GM06990 (cell line): ENCODE measurements around the gene VWA2.

Source experiments
- DNase-seq: peaks from one replicate; pipeline ENCODE4 v3.0.0-alpha.2; 2011; ENCODE audit not compliant: insufficient read length; ENCODE audit errors: extremely low read depth
- H3K27me3 ChIP-seq: replicated peaks from 2 replicates; pipeline ENCODE4 v1.6.0; 2011; ENCODE audit warnings: low read length; ENCODE audit not compliant: control insufficient read depth, insufficient read depth
- H3K36me3 ChIP-seq: 2 replicates; pipeline ENCODE4 v1.5.1; 2011; ENCODE audit warnings: low read length; ENCODE audit not compliant: control insufficient read depth, insufficient read depth
- H3K4me3 ChIP-seq: replicated peaks from 2 replicates; pipeline ENCODE4 v1.5.1; 2011; ENCODE audit warnings: low read depth, mild to moderate bottlenecking, control low read depth, low read length
- TF ChIP-seq, protein P1 (sequence below): IDR thresholded peaks from 2 replicates; pipeline ENCODE4 v1.5.1; 2011; ENCODE audit warnings: low read length, control low read depth, mild to moderate bottlenecking, inconsistent platforms; ENCODE audit not compliant: insufficient read depth, poor library complexity, severe bottlenecking

The VWA2 gene

GRCh38 chr10:114259824-114260223 is 20.8 kb downstream of the VWA2 start:
- TF ChIP-seq, protein P1, sequence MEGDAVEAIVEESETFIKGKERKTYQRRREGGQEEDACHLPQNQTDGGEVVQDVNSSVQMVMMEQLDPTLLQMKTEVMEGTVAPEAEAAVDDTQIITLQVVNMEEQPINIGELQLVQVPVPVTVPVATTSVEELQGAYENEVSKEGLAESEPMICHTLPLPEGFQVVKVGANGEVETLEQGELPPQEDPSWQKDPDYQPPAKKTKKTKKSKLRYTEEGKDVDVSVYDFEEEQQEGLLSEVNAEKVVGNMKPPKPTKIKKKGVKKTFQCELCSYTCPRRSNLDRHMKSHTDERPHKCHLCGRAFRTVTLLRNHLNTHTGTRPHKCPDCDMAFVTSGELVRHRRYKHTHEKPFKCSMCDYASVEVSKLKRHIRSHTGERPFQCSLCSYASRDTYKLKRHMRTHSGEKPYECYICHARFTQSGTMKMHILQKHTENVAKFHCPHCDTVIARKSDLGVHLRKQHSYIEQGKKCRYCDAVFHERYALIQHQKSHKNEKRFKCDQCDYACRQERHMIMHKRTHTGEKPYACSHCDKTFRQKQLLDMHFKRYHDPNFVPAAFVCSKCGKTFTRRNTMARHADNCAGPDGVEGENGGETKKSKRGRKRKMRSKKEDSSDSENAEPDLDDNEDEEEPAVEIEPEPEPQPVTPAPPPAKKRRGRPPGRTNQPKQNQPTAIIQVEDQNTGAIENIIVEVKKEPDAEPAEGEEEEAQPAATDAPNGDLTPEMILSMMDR, result no peak
- no peaks in the 10 kb centered on the region for H3K27me3 ChIP-seq
- H3K36me3 ChIP-seq, result no peaks in the 10 kb centered on the region

GRCh38 chr10:114260366-114260765 is 21.3 kb downstream of the VWA2 start:
- DNase-seq, result no peak
- H3K36me3 ChIP-seq, result no peaks in the 10 kb centered on the region
- TF ChIP-seq, protein P1, result no peak
- H3K27me3 ChIP-seq, result no peaks in the 10 kb centered on the region
- no peak overlapping the region for H3K4me3 ChIP-seq

More at GRCh38 chr10:114259824-114260223, 20.8 kb downstream of the VWA2 start:
- DNase-seq, result no peak
- H3K4me3 ChIP-seq, result no peak overlapping the region

GRCh38 chr10:114261076-114261475 is 22.0 kb downstream of the VWA2 start:
- H3K27me3 ChIP-seq, result no peaks in the 10 kb centered on the region
- no peaks in the 10 kb centered on the region for H3K36me3 ChIP-seq
- H3K4me3 ChIP-seq, result no peak overlapping the region
- TF ChIP-seq, protein P1, result no peak
- DNase-seq, result no peak

GRCh38 chr10:114262496-114262895 is 23.4 kb downstream of the VWA2 start:
- DNase-seq, result no peak
- Histone ChIP-seq H3K27me3 (no peaks in the 10 kb centered on the region), H3K36me3 (no peaks in the 10 kb centered on the region), H3K4me3 (no peak overlapping the region)
- TF ChIP-seq, protein P1, result no peak

DNA sequence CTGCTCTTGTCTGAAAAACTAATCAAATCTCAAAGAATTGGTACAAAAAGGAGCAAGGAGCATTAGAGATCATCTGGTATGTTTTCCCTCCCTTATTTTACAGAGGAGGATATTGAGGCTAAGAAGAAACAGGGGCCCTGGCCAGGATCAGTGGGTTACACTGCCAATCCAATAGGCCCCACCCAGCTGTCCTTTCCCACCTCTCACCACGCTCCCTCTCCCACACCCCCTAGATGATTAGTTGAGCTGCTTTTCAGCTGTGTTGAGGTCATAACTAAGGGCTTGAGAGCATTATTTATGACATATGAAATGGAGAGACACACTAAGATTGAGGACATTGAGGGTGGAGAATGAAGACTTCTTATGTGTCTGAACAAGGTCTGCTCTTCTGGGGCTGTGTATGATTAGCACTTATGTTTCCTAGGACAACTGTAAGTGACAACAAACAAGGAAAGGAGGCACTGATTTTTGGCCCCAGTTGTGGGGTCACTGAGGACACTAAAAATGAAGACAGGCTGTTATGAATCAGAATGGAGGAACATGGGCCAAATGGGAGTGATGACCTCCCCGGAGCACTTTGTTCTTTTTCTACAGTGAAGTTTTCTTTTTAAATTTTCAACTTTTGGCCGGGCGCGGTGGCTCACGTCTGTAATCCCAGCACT is 26.5 kb downstream of the VWA2 start:
- Histone ChIP-seq H3K27me3 (no peaks in the 10 kb centered on the region), H3K4me3 (no peak overlapping the region), H3K36me3 (no peaks in the 10 kb centered on the region)
- TF ChIP-seq, protein P1, result no peak
- DNase-seq, result no peak

GRCh38 chr10:114266521-114266920 is 27.5 kb downstream of the VWA2 start:
- no peaks in the 10 kb centered on the region for H3K27me3 ChIP-seq
- H3K4me3 ChIP-seq, result no peak overlapping the region
- TF ChIP-seq, protein P1, result no peak
- DNase-seq, result no peak
- no peaks in the 10 kb centered on the region for H3K36me3 ChIP-seq
